ENCODE measurements around the gene MDC1. TPM values are rescaled to one million over a fixed set of nuclear protein-coding genes. Genes with fewer than 3 reads are reported as not detected.

Gene MDC1
- total and polyA plus RNA-seq, 2 of the 13 experiments (the other 11 are each of a cell fraction or from before 2014, with no cell fraction given), result 8.4 to 14.0 TPM

- TF ChIP-seq IRF1 (CRISPR knock-in tag; IDR thresholded peaks at IDR 0.05; ENCODE audit: low read depth), result no peak
- TF ChIP-seq SMYD3 (CRISPR knock-in tag; IDR thresholded peaks at IDR 0.05), result no peak
- no peak for TF ChIP-seq MAFG (CRISPR knock-in tag; IDR thresholded peaks at IDR 0.05)
- TF ChIP-seq ZC3H13 (CRISPR knock-in tag; IDR thresholded peaks at IDR 0.05), result peak; percentile 97
- TF ChIP-seq GMEB2 (CRISPR knock-in tag; IDR thresholded peaks at IDR 0.05; ENCODE audit: low read depth), result no peak
- TF ChIP-seq MAFF (IDR thresholded peaks at IDR 0.05; ENCODE audit: low read depth, low read length), result no peak
- no peak for TF ChIP-seq MAFK (conservative IDR thresholded peaks at IDR 0.05 in 1 of 2, IDR thresholded peaks at IDR 0.05 in 1 of 2; ENCODE audit: low read length in 2 of 2)
- no peak for TF ChIP-seq MLLT10 (CRISPR knock-in tag; IDR thresholded peaks at IDR 0.05)
- no peak for TF ChIP-seq ZNF724P (CRISPR knock-in tag; IDR thresholded peaks at IDR 0.05; ENCODE audit: borderline replicate concordance)
- TF ChIP-seq ATF6 (CRISPR knock-in tag; conservative IDR thresholded peaks at IDR 0.05), result no peak
- TF ChIP-seq ZSCAN9 (CRISPR knock-in tag; IDR thresholded peaks at IDR 0.05; ENCODE audit: borderline replicate concordance), result 0 out of 2 replicates have a peak, but pooled peaks have one; percentile 3
- no peak for TF ChIP-seq ZNF883 (CRISPR knock-in tag; IDR thresholded peaks at IDR 0.05; ENCODE audit: not compliant biosample characterization)
- TF ChIP-seq IRF2 (CRISPR knock-in tag; IDR thresholded peaks at IDR 0.05), result no peak
- no peak for TF ChIP-seq ZNF720 (CRISPR knock-in tag; IDR thresholded peaks at IDR 0.05)
- no peak for TF ChIP-seq GTF3A (CRISPR knock-in tag; conservative IDR thresholded peaks at IDR 0.05)
- TF ChIP-seq ZNF761 (CRISPR knock-in tag; conservative IDR thresholded peaks at IDR 0.05), result no peak
- TF ChIP-seq LCORL (IDR thresholded peaks at IDR 0.05), result no peak
- TF ChIP-seq LCORL (CRISPR knock-in tag; IDR thresholded peaks at IDR 0.05), result no peak
- no peak for TF ChIP-seq ZBTB33 (CRISPR knock-in tag; IDR thresholded peaks at IDR 0.05)
- no peak for TF ChIP-seq ZSCAN21 (CRISPR knock-in tag; IDR thresholded peaks at IDR 0.05; ENCODE audit: borderline replicate concordance)
- no peak for TF ChIP-seq ZNF746 (CRISPR knock-in tag; IDR thresholded peaks at IDR 0.05)
- TF ChIP-seq KDM2A (CRISPR knock-in tag; IDR thresholded peaks at IDR 0.05; ENCODE audit: borderline replicate concordance, low read depth), result no peak
- no peak for TF ChIP-seq SP5 (CRISPR knock-in tag; IDR thresholded peaks at IDR 0.05; ENCODE audit: borderline replicate concordance, low read depth)
- TF ChIP-seq ZFP1 (CRISPR knock-in tag; IDR thresholded peaks at IDR 0.05), result 0 out of 2 replicates have a peak, but pooled peaks have one; percentile 7
- no peak for TF ChIP-seq NFKB2 (CRISPR knock-in tag; IDR thresholded peaks at IDR 0.05; ENCODE audit: borderline replicate concordance)
Measured at GRCh38 chr6:30724906-30725667, 8.0 kb upstream of the MDC1 start (continued).

Data from HepG2 (cell line).